GM21515 (cell line): ENCODE measurements around the gene ARL15.
"Not testable (repeated sequence)": the region's sequence is repeated elsewhere in the genome, so short reads cannot be mapped to it uniquely, and the experiment has no call there.

ENCODE experiments used
- ATAC-seq: cut with Tn5 transposase; IDR thresholded peaks from one replicate; pipeline ENCODE4 v1.9.1; 2021; ENCODE audit not compliant: unreplicated experiment

The ARL15 gene

GRCh38 chr5:53871050-53871449, 439.3 kb downstream of the ARL15 start:
- ATAC-seq, result no peak

GRCh38 chr5:53858700-53859456, 451.5 kb downstream of the ARL15 start:
- no peak for ATAC-seq

- ATAC-seq, result no peak
Measured at GRCh38 chr5:53856506-53856905, 453.9 kb downstream of the ARL15 start.

GRCh38 chr5:53836851-53837430, 473.4 kb downstream of the ARL15 start:
- ATAC-seq, result not testable (repeated sequence)

GRCh38 chr5:53834500-53834899, 475.9 kb downstream of the ARL15 start:
- ATAC-seq, result no peak
